ENCODE results near the gene FCGBP.

The FCGBP gene

DNA sequence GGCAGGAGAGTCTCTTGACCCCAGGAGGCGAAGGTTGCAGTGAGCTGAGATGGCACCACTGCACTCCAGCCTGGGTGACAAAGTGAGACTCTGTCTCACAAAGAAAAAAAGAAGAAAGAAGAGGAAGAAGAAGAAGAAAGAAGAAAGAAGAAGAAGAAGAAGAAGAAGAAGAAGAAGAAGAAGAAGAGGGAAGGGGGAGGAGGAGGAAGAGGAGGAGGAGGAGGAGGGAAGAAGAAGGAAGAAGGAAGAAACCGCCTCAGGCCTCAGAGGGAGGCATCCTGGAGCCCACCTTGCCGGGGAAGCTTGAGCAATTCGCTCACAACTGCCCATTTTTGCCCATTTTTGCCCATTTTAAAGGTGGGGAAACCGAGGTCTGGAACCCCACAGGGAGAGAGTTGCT lies 9.5 kb downstream of the FCGBP start:
- TF ChIP-seq ZNF274 (IDR thresholded peaks at IDR 0.05; ENCODE audit: low read depth, low read length) (no peak), SUZ12 (IDR thresholded peaks at IDR 0.05; ENCODE audit: extremely low read depth, insufficient read depth, insufficient read length) (no peak), YY1 (IDR thresholded peaks at IDR 0.05; ENCODE audit: insufficient read depth, insufficient read length) (no peak)
- Histone ChIP-seq H3K4me1 (ENCODE audit: insufficient read depth, insufficient read length) (peaks cover 9% of the 10 kb centered on the region), H3K27me3 (ENCODE audit: insufficient read depth, insufficient read length) (no peaks in the 10 kb centered on the region), H3K9ac (ENCODE audit: insufficient read length, low read depth) (no peak overlapping the region), H3K4me3 (ENCODE audit: insufficient read length, low read depth) (no peak overlapping the region), H3K36me3 (ENCODE audit: insufficient read depth, insufficient read length, low read length) (no peaks in the 10 kb centered on the region), H3K9me3 (ENCODE audit: insufficient read depth, low read length) (no peaks in the 10 kb centered on the region)
- no peak for DNase-seq (ENCODE audit: low read depth, low spot score)

DNA sequence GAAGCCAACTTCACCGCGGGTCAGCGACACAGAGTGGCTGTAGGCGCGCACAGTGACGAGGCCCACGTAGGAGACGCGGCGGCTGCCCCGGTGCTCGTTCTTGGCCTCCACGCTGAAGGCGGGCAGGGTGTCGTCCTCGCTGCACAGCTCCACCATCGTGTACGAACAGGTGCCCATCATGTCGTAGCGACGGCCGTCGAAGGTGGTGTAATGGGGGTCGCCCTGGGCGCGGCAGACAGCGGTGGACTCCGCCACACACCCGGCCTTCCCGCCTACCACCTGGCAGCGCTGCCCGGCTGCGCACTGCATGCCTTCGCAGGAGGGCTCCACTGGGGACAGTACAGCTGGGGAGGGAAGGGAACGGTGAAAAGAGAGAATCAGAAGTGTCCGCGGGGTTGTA lies 10.0 kb downstream of the FCGBP start:
- TF ChIP-seq YY1 (IDR thresholded peaks at IDR 0.05; ENCODE audit: insufficient read depth, insufficient read length), result no peak
- no peak for TF ChIP-seq ZNF274 (IDR thresholded peaks at IDR 0.05; ENCODE audit: low read depth, low read length)
- TF ChIP-seq SUZ12 (IDR thresholded peaks at IDR 0.05; ENCODE audit: extremely low read depth, insufficient read depth, insufficient read length), result no peak
- no peaks in the 10 kb centered on the region for H3K27me3 ChIP-seq (ENCODE audit: insufficient read depth, insufficient read length)
- H3K4me1 ChIP-seq (ENCODE audit: insufficient read depth, insufficient read length), result peaks cover 9% of the 10 kb centered on the region
- no peak overlapping the region for H3K4me3 ChIP-seq (ENCODE audit: insufficient read length, low read depth)
- no peak for DNase-seq (ENCODE audit: low read depth, low spot score)
- no peaks in the 10 kb centered on the region for H3K36me3 ChIP-seq (ENCODE audit: insufficient read depth, insufficient read length, low read length)
- no peaks in the 10 kb centered on the region for H3K9me3 ChIP-seq (ENCODE audit: insufficient read depth, low read length)
- no peak overlapping the region for H3K9ac ChIP-seq (ENCODE audit: insufficient read length, low read depth)

DNA sequence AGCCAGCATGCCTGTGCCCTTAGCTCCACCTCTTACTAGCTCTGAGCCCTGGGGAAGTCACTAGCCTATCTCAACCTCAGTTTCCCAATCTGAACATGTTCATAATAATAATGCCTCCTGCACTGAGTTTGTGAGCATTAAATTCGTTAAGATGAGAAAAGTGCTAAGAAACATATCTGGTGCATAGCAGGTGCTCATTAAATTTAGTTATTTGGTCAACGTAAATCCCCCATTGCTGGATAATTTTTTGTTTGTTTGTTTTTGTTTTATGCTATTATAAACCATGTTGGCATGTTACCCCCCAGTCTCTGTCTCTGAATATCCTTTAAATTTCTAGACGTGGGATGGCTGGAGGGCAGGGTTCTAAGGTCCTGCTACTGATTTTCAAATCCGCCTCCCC lies 10.6 kb downstream of the FCGBP start:
- TF ChIP-seq ZNF274 (IDR thresholded peaks at IDR 0.05; ENCODE audit: low read depth, low read length), result no peak
- no peak for TF ChIP-seq SUZ12 (IDR thresholded peaks at IDR 0.05; ENCODE audit: extremely low read depth, insufficient read depth, insufficient read length)
- TF ChIP-seq YY1 (IDR thresholded peaks at IDR 0.05; ENCODE audit: insufficient read depth, insufficient read length), result no peak
- no peak overlapping the region for H3K4me3 ChIP-seq (ENCODE audit: insufficient read length, low read depth)
- no peak for DNase-seq (ENCODE audit: low read depth, low spot score)
- H3K27me3 ChIP-seq (ENCODE audit: insufficient read depth, insufficient read length), result no peaks in the 10 kb centered on the region
- peaks cover 9% of the 10 kb centered on the region for H3K4me1 ChIP-seq (ENCODE audit: insufficient read depth, insufficient read length)
- no peaks in the 10 kb centered on the region for H3K36me3 ChIP-seq (ENCODE audit: insufficient read depth, insufficient read length, low read length)
- no peak overlapping the region for H3K9ac ChIP-seq (ENCODE audit: insufficient read length, low read depth)
- H3K9me3 ChIP-seq (ENCODE audit: insufficient read depth, low read length), result no peaks in the 10 kb centered on the region

DNA sequence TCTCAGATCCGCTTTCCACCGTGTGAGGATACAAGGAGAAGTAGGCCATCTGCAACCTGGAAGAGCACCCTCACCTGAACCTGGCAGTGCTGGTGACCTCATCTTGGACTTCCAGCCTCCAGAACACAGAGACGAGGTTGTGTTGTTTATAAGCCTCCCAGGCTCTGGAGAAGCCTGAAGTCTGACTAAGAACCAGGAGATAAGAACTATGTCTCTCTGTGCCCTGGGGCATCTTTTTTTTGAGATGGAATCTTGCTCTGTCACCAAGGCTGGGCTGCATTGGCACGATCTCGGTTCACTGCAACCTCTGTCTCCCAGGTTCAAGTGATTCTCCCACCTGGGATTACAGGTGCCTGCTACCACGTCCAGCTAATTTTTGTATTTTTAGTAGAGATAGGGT lies 14.5 kb downstream of the FCGBP start:
- Histone ChIP-seq H3K9me3 (ENCODE audit: insufficient read depth, low read length) (no peaks in the 10 kb centered on the region), H3K27me3 (ENCODE audit: insufficient read depth, insufficient read length) (no peaks in the 10 kb centered on the region), H3K4me3 (ENCODE audit: insufficient read length, low read depth) (no peak overlapping the region), H3K9ac (ENCODE audit: insufficient read length, low read depth) (no peak overlapping the region), H3K36me3 (ENCODE audit: insufficient read depth, insufficient read length, low read length) (no peaks in the 10 kb centered on the region), H3K4me1 (ENCODE audit: insufficient read depth, insufficient read length) (peaks cover 5% of the 10 kb centered on the region)
- TF ChIP-seq SUZ12 (IDR thresholded peaks at IDR 0.05; ENCODE audit: extremely low read depth, insufficient read depth, insufficient read length) (no peak), YY1 (IDR thresholded peaks at IDR 0.05; ENCODE audit: insufficient read depth, insufficient read length) (no peak), ZNF274 (IDR thresholded peaks at IDR 0.05; ENCODE audit: low read depth, low read length) (no peak)
- no peak for DNase-seq (ENCODE audit: low read depth, low spot score)

DNA sequence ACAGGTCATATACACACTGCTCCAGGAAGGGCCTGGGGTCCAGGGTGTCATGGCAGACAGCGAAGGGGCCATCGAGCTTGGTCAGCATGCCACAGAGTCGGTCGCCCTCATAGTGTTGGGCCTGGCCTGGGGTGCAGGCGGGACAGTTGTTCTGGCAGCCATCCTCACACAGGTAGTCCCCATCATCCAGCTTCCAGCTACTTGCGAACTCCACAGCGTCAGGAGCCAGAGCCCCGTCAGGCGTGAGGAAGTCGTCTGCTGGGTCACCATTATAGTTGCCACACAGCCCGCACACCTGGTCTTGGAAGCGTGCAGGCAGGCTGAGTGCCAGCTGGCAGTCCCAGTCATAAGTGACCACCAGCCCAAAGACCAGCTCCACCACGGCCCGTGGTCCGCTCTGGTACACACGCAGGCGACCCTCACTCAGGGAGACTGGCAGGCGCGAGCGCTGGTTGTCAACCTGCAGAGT lies 16.2 kb downstream of the FCGBP start:
- Histone ChIP-seq H3K4me1 (ENCODE audit: insufficient read depth, insufficient read length) (no peaks in the 10 kb centered on the region), H3K4me3 (ENCODE audit: insufficient read length, low read depth) (no peak overlapping the region), H3K9me3 (ENCODE audit: insufficient read depth, low read length) (no peaks in the 10 kb centered on the region), H3K9ac (ENCODE audit: insufficient read length, low read depth) (no peak overlapping the region), H3K36me3 (ENCODE audit: insufficient read depth, insufficient read length, low read length) (no peaks in the 10 kb centered on the region), H3K27me3 (ENCODE audit: insufficient read depth, insufficient read length) (no peaks in the 10 kb centered on the region)
- TF ChIP-seq ZNF274 (IDR thresholded peaks at IDR 0.05; ENCODE audit: low read depth, low read length) (no peak), YY1 (IDR thresholded peaks at IDR 0.05; ENCODE audit: insufficient read depth, insufficient read length) (no peak), SUZ12 (IDR thresholded peaks at IDR 0.05; ENCODE audit: extremely low read depth, insufficient read depth, insufficient read length) (no peak)
- no peak for DNase-seq (ENCODE audit: low read depth, low spot score)

DNA sequence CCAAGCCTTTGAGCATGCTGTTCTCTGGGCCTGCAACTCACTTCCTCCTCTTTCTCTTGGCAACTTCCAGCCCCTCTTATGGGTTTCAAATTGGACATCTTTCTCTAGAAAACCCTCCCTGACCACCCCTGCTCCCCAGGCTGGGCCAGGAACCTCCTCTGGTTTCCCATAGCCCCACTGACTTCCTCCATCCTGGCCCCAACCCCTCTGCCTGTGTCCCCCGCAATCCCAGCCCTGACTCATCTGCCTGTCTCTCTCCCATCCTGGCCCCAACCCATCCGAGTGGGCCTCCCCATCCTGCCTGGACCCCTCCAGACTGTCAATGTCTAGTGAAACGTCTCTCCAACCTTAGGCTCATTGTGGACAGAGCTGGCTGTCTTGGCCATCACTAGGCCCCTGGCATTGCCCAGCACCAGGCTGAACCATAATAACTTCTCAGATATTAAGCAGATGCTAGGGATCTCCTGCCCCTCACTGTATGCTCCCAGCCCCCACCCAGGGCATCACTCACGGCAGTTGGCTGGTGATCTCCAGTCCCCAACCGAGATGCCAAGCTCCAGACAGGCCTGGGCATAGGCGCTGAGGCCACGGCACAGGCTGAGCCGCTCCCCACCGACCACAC lies 16.8 kb downstream of the FCGBP start:
- no peak for DNase-seq (ENCODE audit: low read depth, low spot score)
- H3K9ac ChIP-seq (ENCODE audit: insufficient read length, low read depth), result no peak overlapping the region
- no peak overlapping the region for H3K4me3 ChIP-seq (ENCODE audit: insufficient read length, low read depth)
- no peaks in the 10 kb centered on the region for H3K9me3 ChIP-seq (ENCODE audit: insufficient read depth, low read length)
- no peaks in the 10 kb centered on the region for H3K4me1 ChIP-seq (ENCODE audit: insufficient read depth, insufficient read length)
- TF ChIP-seq YY1 (IDR thresholded peaks at IDR 0.05; ENCODE audit: insufficient read depth, insufficient read length) (no peak), SUZ12 (IDR thresholded peaks at IDR 0.05; ENCODE audit: extremely low read depth, insufficient read depth, insufficient read length) (no peak), ZNF274 (IDR thresholded peaks at IDR 0.05; ENCODE audit: low read depth, low read length) (no peak)
- no peaks in the 10 kb centered on the region for H3K36me3 ChIP-seq (ENCODE audit: insufficient read depth, insufficient read length, low read length)
- H3K27me3 ChIP-seq (ENCODE audit: insufficient read depth, insufficient read length), result no peaks in the 10 kb centered on the region

DNA sequence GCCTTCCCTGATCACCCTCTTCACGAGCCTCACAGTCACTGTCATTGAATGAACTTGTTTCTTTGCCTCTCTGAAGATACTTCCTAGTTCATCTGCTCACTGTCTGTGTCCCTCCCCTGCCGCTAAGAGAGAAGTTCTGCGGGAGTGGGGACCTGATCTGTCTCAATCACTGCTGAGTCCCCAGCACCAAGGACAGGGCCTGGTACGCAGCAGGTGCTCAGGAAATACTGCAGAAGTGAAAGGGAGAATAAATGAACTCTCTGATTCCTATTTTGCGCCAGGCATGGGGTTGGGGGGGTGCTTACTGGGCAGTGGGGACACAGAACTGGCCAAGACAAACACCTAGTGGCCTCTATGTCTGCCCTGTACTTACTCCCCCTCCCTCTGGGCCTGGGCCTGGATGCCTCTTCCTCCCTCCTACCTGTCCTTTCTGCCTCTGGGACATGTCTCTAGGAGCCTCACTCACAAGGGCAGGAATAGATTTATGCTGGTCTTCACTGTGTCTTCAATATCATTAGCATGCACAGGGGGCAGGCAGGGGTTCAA lies 17.5 kb downstream of the FCGBP start:
- no peak overlapping the region for H3K4me3 ChIP-seq (ENCODE audit: insufficient read length, low read depth)
- no peaks in the 10 kb centered on the region for H3K4me1 ChIP-seq (ENCODE audit: insufficient read depth, insufficient read length)
- DNase-seq (ENCODE audit: low read depth, low spot score), result no peak
- H3K27me3 ChIP-seq (ENCODE audit: insufficient read depth, insufficient read length), result no peaks in the 10 kb centered on the region
- no peaks in the 10 kb centered on the region for H3K36me3 ChIP-seq (ENCODE audit: insufficient read depth, insufficient read length, low read length)
- TF ChIP-seq ZNF274 (IDR thresholded peaks at IDR 0.05; ENCODE audit: low read depth, low read length) (no peak), YY1 (IDR thresholded peaks at IDR 0.05; ENCODE audit: insufficient read depth, insufficient read length) (no peak), SUZ12 (IDR thresholded peaks at IDR 0.05; ENCODE audit: extremely low read depth, insufficient read depth, insufficient read length) (no peak)
- H3K9ac ChIP-seq (ENCODE audit: insufficient read length, low read depth), result no peak overlapping the region
- no peaks in the 10 kb centered on the region for H3K9me3 ChIP-seq (ENCODE audit: insufficient read depth, low read length)

Data from NT2/D1 (cell line).